HepG2 (cell line): ENCODE measurements around the gene GAL3ST1. TPM values are rescaled to one million over a fixed set of nuclear protein-coding genes. Genes with fewer than 3 reads are reported as not detected.

ENCODE experiments used
- ATAC-seq: fragments of 200-7000 bp; cut with Tn5 transposase; 3 replicates; pipeline ENCODE4 v1.9.1; 2020; ENCODE audit warnings: mild to moderate bottlenecking, moderate library complexity
- BruUV-seq: library from RNA; stranded (reverse); fragments of 400-500 nt; replicated peaks from 2 replicates; lab custom pipeline; 2021; lab: Mats Ljungman, UMichigan
- CTCF ChIA-PET: fragments of 300-600 bp; formaldehyde crosslinking; extraction: SDS; loops from one replicate; lab custom pipeline; 2021; ENCODE audit warnings: low total read pairs, inconsistent platforms, low intra/inter-chr PET ratio; lab: Yijun Ruan, JAX
- POLR2A ChIA-PET: fragments of 350-600 bp; sonication (Branson Sonifier 250); formaldehyde crosslinking; loops from one replicate; lab custom pipeline; 2020; ENCODE audit warnings: antibody characterized with exemption, inconsistent platforms; lab: Yijun Ruan, JAX
- DNase-seq: peaks from one replicate; pipeline ENCODE4 v3.0.0-alpha.2; 2015; ENCODE audit warnings: low spot score
- FAIRE-seq: peaks from 3 replicates; lab custom pipeline; 2011; peaks lifted over from hg19 to GRCh38; lab: Jason Lieb, UNC
- H2AFZ ChIP-seq: one replicate; pipeline ENCODE4 v1.6.1; 2011; ENCODE audit warnings: low read length, inconsistent platforms
- H3K27ac ChIP-seq: fragments of 300-600 bp; 3 replicates; pipeline ENCODE4 v1.8.0; 2011; ENCODE audit warnings: mixed run types, mild to moderate bottlenecking, mixed read lengths, low read length, inconsistent platforms; ENCODE audit not compliant: insufficient read depth; ENCODE audit errors: extremely low read length
- H3K27me3 ChIP-seq, 2 experiments: fragments of 200-600 bp in 1 of 2; 2 replicates in 1 of 2; 3 replicates in 1 of 2; pipeline versions ENCODE4 v1.6.0 to v1.8.0; 2011; ENCODE audit warnings: low read length in 2 of 2, mild to moderate bottlenecking in 2 of 2, moderate library complexity in 2 of 2, inconsistent platforms in 1 of 2; ENCODE audit not compliant: insufficient read depth in 2 of 2, control insufficient read depth in 1 of 2
- H3K36me3 ChIP-seq, 2 experiments: fragments of 200-600 bp in 1 of 2; replicated peaks in 1 of 2; 2 replicates in 1 of 2; 3 replicates in 1 of 2; pipeline versions ENCODE4 v1.5.1 to v1.8.0; 2011; ENCODE audit warnings: low read length in 2 of 2, inconsistent platforms in 1 of 2; ENCODE audit not compliant: insufficient read depth in 2 of 2, control insufficient read depth in 1 of 2
- H3K4me1 ChIP-seq: 2 replicates; pipeline ENCODE4 v1.5.1; 2012; ENCODE audit warnings: low read length, inconsistent platforms; ENCODE audit not compliant: insufficient read depth
- H3K4me2 ChIP-seq: 2 replicates; pipeline ENCODE4 v1.6.0; 2011; ENCODE audit warnings: low read depth, low read length, inconsistent platforms
- H3K4me3 ChIP-seq, 3 experiments: fragments of 200-600 bp in 1 of 3; sonication (generic), shearing (Covaris generic) in 1 of 3; replicated peaks in 1 of 3; 2 replicates each; pipeline ENCODE4 v1.5.1; 2011 to 2016; ENCODE audit warnings: low read length in 3 of 3, inconsistent platforms in 2 of 3, low read depth in 2 of 3, mild to moderate bottlenecking in 2 of 3, control low read depth in 1 of 3, mixed read lengths in 1 of 3; ENCODE audit not compliant: insufficient read depth in 1 of 3
- H3K79me2 ChIP-seq: one replicate; pipeline ENCODE4 v1.6.1; 2011; ENCODE audit warnings: low read length, inconsistent platforms; ENCODE audit not compliant: insufficient read depth
- H3K9ac ChIP-seq: 2 replicates; pipeline ENCODE4 v1.6.0; 2011; ENCODE audit warnings: mild to moderate bottlenecking, low read depth, low read length, inconsistent platforms; ENCODE audit not compliant: insufficient read depth
- H3K9me3 ChIP-seq: 2 replicates; pipeline ENCODE4 v1.5.1; 2012; ENCODE audit warnings: mild to moderate bottlenecking, low read length
- H4K20me1 ChIP-seq: 2 replicates; pipeline ENCODE4 v1.6.0; 2011; ENCODE audit warnings: inconsistent platforms, mild to moderate bottlenecking, low read length, moderate library complexity; ENCODE audit not compliant: insufficient read depth
- CREBL2 ChIP-seq: sonication (generic); formaldehyde crosslinking; IDR thresholded peaks from 2 replicates; pipeline ENCODE4 v1.8.1; 2023; ENCODE audit warnings: missing genetic modification reagents, mild to moderate bottlenecking, borderline replicate concordance
- FOXA1 ChIP-seq, 2 experiments: fragments of 450-650 bp in 1 of 2; sonication (generic) in 1 of 2; formaldehyde crosslinking in 1 of 2; IDR thresholded peaks; 2 replicates each; pipeline versions ENCODE4 v1.4.0 to v1.6.1; 2016 to 2020; ENCODE audit warnings: missing genetic modification reagents in 1 of 2
- GLI4 ChIP-seq: sonication (generic); formaldehyde crosslinking; IDR thresholded peaks from 2 replicates; pipeline ENCODE4 v1.5.1; 2020; ENCODE audit warnings: missing genetic modification reagents, mild to moderate bottlenecking, moderate library complexity, borderline replicate concordance
- IKZF4 ChIP-seq: sonication (generic); formaldehyde crosslinking; IDR thresholded peaks from 2 replicates; pipeline ENCODE4 v1.5.1; 2020; ENCODE audit warnings: borderline replicate concordance, mild to moderate bottlenecking, low read depth, missing genetic modification reagents; ENCODE audit errors: not compliant biosample characterization
- KLF9 ChIP-seq: IDR thresholded peaks from 2 replicates; pipeline ENCODE4 v1.6.1; 2016; ENCODE audit warnings: low read depth
- MTERF4 ChIP-seq: sonication (generic); formaldehyde crosslinking; IDR thresholded peaks from 2 replicates; pipeline ENCODE4 v1.8.0; 2023; ENCODE audit warnings: mild to moderate bottlenecking, missing genetic modification reagents
- NFIB ChIP-seq: sonication (generic); formaldehyde crosslinking; IDR thresholded peaks from 2 replicates; pipeline ENCODE4 v1.9.0; 2021; ENCODE audit warnings: missing genetic modification reagents, mild to moderate bottlenecking, borderline replicate concordance
- POLR2AphosphoS2 ChIP-seq: IDR thresholded peaks from 2 replicates; pipeline ENCODE4 v1.6.1; 2011; ENCODE audit warnings: low read depth, low read length, improper control_type of control experiment
- RAD21 ChIP-seq: fragments of 450-650 bp; formaldehyde crosslinking; IDR thresholded peaks from 2 replicates; pipeline ENCODE4 v1.5.0; 2020; ENCODE audit warnings: mild to moderate bottlenecking
- SRY ChIP-seq: sonication (generic); formaldehyde crosslinking; IDR thresholded peaks from 2 replicates; pipeline ENCODE4 v1.8.0; 2022; ENCODE audit warnings: mild to moderate bottlenecking, missing genetic modification reagents
- TFE3 ChIP-seq: IDR thresholded peaks from 2 replicates; pipeline ENCODE4 v1.6.1; 2016
- ZBTB7B ChIP-seq: sonication (generic); formaldehyde crosslinking; IDR thresholded peaks from 2 replicates; pipeline ENCODE4 v1.4.0; 2020; ENCODE audit warnings: missing genetic modification reagents
- ZNF224 ChIP-seq: sonication (generic); formaldehyde crosslinking; IDR thresholded peaks from 2 replicates; pipeline ENCODE4 v1.5.0; 2020; ENCODE audit warnings: mild to moderate bottlenecking, missing genetic modification reagents
- ZNF296 ChIP-seq: sonication (generic); formaldehyde crosslinking; conservative IDR thresholded peaks from 2 replicates; pipeline ENCODE4 v1.5.0; 2020; ENCODE audit warnings: mild to moderate bottlenecking, missing genetic modification reagents
- ZNF557 ChIP-seq: sonication (generic); formaldehyde crosslinking; IDR thresholded peaks from 2 replicates; pipeline ENCODE4 v1.4.0; 2020; ENCODE audit warnings: missing genetic modification reagents
- ZNF629 ChIP-seq: sonication (generic); formaldehyde crosslinking; conservative IDR thresholded peaks from 2 replicates; pipeline ENCODE4 v1.5.0; 2020; ENCODE audit warnings: missing genetic modification reagents
- ZNF800 ChIP-seq: sonication (generic); formaldehyde crosslinking; IDR thresholded peaks from 2 replicates; pipeline ENCODE4 v1.4.0; 2020; ENCODE audit warnings: missing genetic modification reagents
- WGBS: methylation state at CpG from one replicate; pipeline ENCODE4 v1.1.6; 2017; ENCODE audit warnings: low lambda C conversion rate; 5-methylcytosine and 5-hydroxymethylcytosine counted together
- in situ Hi-C: cut with HindIII; loops from 2 replicates; pipeline ENCODE4 v1.10.0; 2017; ENCODE audit warnings: low pct_unique_long_range_greater_than_20kb; ENCODE audit not compliant: extremely low pct_ligation_motif_present
- intact Hi-C: fragments of 100-400 bp; cut with micrococcal nuclease; formaldehyde crosslinking; loops from one replicate; pipeline ENCODE4 v1.10.0; 2022; ENCODE audit not compliant: unreplicated experiment
- polyA plus RNA-seq, 8 experiments: library from polyadenylated mRNA; depleted of rRNA in 3 of 8; stranded (reverse) in 7 of 8; unstranded in 1 of 8; fragments of >200 nt; fragmentation: Illumina TruSeq in 4 of 8; extraction: Trizol in 4 of 8; gene quantifications; 2 replicates each; pipeline versions ENCODE4 v1.2.1 to v1.2.3, GENCODE V29; 2011 to 2016; ENCODE audit warnings: low read depth in 4 of 8, missing spikeins in 1 of 8, mixed read lengths in 1 of 8; ENCODE audit not compliant: insufficient read depth in 1 of 8
- total RNA-seq, 5 experiments: library from RNA; depleted of rRNA; stranded (reverse); fragments of >200 nt; fragmentation: Illumina TruSeq; extraction: Trizol; gene quantifications; 2 replicates each; pipeline ENCODE4 v1.2.3, GENCODE V29; 2016; ENCODE audit warnings: low read depth in 1 of 5

GAL3ST1 gene
- total and polyA plus RNA-seq, 2 of the 13 experiments (the other 11 are each of a cell fraction or from before 2014, with no cell fraction given): 4.4 to 14.7 TPM

GRCh38 chr22:30547188-30547587, 27.3 kb downstream of the GAL3ST1 start:
- Histone ChIP-seq H3K36me3 (no peaks in the 10 kb centered on the region), H4K20me1 (no peaks in the 10 kb centered on the region), H3K4me3 (no peak overlapping the region), H3K9ac (no peak overlapping the region), H3K79me2 (no peaks in the 10 kb centered on the region), H3K4me2 (no peak overlapping the region; the same call in 1 of the 2 replicates), H3K27ac (no peak overlapping the region), H3K27me3 (peaks cover 2 to 28% of the 10 kb centered on the region in 2 experiments; a peak in 3 of 5 replicates), H3K9me3 (no peaks in the 10 kb centered on the region), H2AFZ (no peak overlapping the region), H3K4me1 (peaks cover 36% of the 10 kb centered on the region)
- ChIA-PET CTCF (no interaction called here), POLR2A (no interaction called here)
- FAIRE-seq (no peak), ATAC-seq (no peak; the same call in 2 of the 3 replicates), DNase-seq (no peak)
- in situ Hi-C loops (no loop called here), intact Hi-C loops (no loop called here)
- 25% methylated on average over 4 of the region's 4 CpGs for WGBS
- BruUV-seq: no TSS peak
- TF ChIP-seq TFE3 (0 out of 2 replicates have a peak, but pooled peaks have one; percentile 30), ZBTB7B (CRISPR knock-in tag) (no peak), ZNF557 (no peak), IKZF4 (CRISPR knock-in tag) (no peak), ZNF629 (CRISPR knock-in tag) (no peak), GLI4 (no peak), NFIB (CRISPR knock-in tag) (no peak), RAD21 (CRISPR knock-in tag) (no peak), POLR2AphosphoS2 (no peak), MTERF4 (CRISPR knock-in tag) (no peak), KLF9 (CRISPR knock-in tag) (no peak), SRY (CRISPR knock-in tag) (no peak), ZNF224 (CRISPR knock-in tag) (no peak), ZNF800 (CRISPR knock-in tag) (no peak), FOXA1 (IDR thresholded peaks at IDR 0.05) (no peak), FOXA1 (CRISPR knock-in tag; IDR thresholded peaks at IDR 0.05) (no peak), CREBL2 (CRISPR knock-in tag) (no peak), ZNF296 (CRISPR knock-in tag) (no peak)
